H1 (cell line): Measurements from ENCODE around the gene CATSPERD. TPM values are rescaled to one million over a fixed set of nuclear protein-coding genes. Genes with fewer than 3 reads are reported as not detected.

Experiments used
- CTCF ChIA-PET: fragments of 300-600 bp; sonication (Branson Sonifier 250); formaldehyde crosslinking; loops from one replicate; lab custom pipeline; 2021; ENCODE audit not compliant: partially characterized antibody; lab: Charles Lee
- POLR2A ChIA-PET: fragments of 300-600 bp; sonication (Branson Sonifier 250); formaldehyde crosslinking; loops from one replicate; lab custom pipeline; 2021; ENCODE audit warnings: inconsistent platforms; ENCODE audit not compliant: partially characterized antibody; lab: Charles Lee
- DNase-seq, 2 experiments: peaks; one replicate each; pipeline versions ENCODE4 v3.0.0 to v3.0.0-alpha.2; 2010 to 2022; ENCODE audit warnings: low spot score in 2 of 2, low read depth in 1 of 2, mixed read lengths in 1 of 2
- FAIRE-seq: peaks from 2 replicates; lab custom pipeline; 2011; peaks lifted over from hg19 to GRCh38; lab: Jason Lieb, UNC
- H2AFZ ChIP-seq: 2 replicates; pipeline ENCODE4 v1.8.1; 2012; ENCODE audit warnings: low read length, inconsistent platforms
- H2AK5ac ChIP-seq: 2 replicates; pipeline ENCODE4 v1.6.1; 2013; ENCODE audit warnings: low read depth, low read length
- H2BK120ac ChIP-seq: replicated peaks from 2 replicates; pipeline ENCODE3; 2013; ENCODE audit warnings: low read depth, low read length, inconsistent platforms
- H2BK12ac ChIP-seq: 2 replicates; pipeline ENCODE4 v1.6.1; 2013; ENCODE audit warnings: low read depth, low read length
- H2BK15ac ChIP-seq: 2 replicates; pipeline ENCODE4 v1.6.1; 2013; ENCODE audit warnings: low read length
- H2BK20ac ChIP-seq: 2 replicates; pipeline ENCODE4 v1.6.1; 2013; ENCODE audit warnings: low read length
- H2BK5ac ChIP-seq: 2 replicates; pipeline ENCODE4 v1.6.1; 2013; ENCODE audit warnings: low read depth, low read length
- H3K14ac ChIP-seq: 2 replicates; pipeline ENCODE4 v1.6.1; 2013; ENCODE audit warnings: inconsistent platforms; ENCODE audit not compliant: insufficient read length
- H3K18ac ChIP-seq: 2 replicates; pipeline ENCODE4 v1.6.1; 2013; ENCODE audit warnings: low read length; ENCODE audit errors: extremely low read depth
- H3K23ac ChIP-seq: 2 replicates; pipeline ENCODE4 v1.6.1; 2013; ENCODE audit warnings: inconsistent platforms; ENCODE audit not compliant: insufficient read length
- H3K23me2 ChIP-seq: 2 replicates; pipeline ENCODE4 v1.6.1; 2013; ENCODE audit warnings: low read depth, low read length
- H3K27ac ChIP-seq: 2 replicates; pipeline ENCODE4 v1.6.1; 2011; ENCODE audit warnings: low read depth, low read length, inconsistent platforms
- H3K27me3 ChIP-seq, 4 experiments: replicated peaks in 1 of 4; 1 replicate in 1 of 4; 2 replicates in 3 of 4; pipeline versions ENCODE4 v1.6.1 to v1.8.1; 2011 to 2013; ENCODE audit warnings: low read length in 3 of 4, mild to moderate bottlenecking in 3 of 4, inconsistent platforms in 2 of 4, mixed read lengths in 2 of 4, moderate library complexity in 1 of 4; ENCODE audit not compliant: control insufficient read depth in 3 of 4, insufficient read depth in 3 of 4; ENCODE audit errors: extremely low read depth in 1 of 4
- H3K36me3 ChIP-seq, 4 experiments: 2 replicates each; pipeline versions ENCODE4 v1.6.1 to v1.8.1; 2011 to 2013; ENCODE audit warnings: mild to moderate bottlenecking in 4 of 4, low read length in 3 of 4, moderate library complexity in 2 of 4, control low read depth in 1 of 4, inconsistent platforms in 1 of 4; ENCODE audit not compliant: insufficient read depth in 4 of 4, control insufficient read depth in 2 of 4
- H3K4ac ChIP-seq: replicated peaks from 2 replicates; pipeline ENCODE3; 2013; ENCODE audit warnings: low read length, low read depth, mixed read lengths, inconsistent platforms; ENCODE audit not compliant: insufficient read length
- H3K4me1 ChIP-seq, 4 experiments: replicated peaks in 1 of 4; 1 replicate in 1 of 4; 2 replicates in 3 of 4; pipeline versions ENCODE4 v1.6.1 to v1.8.1; 2011 to 2013; ENCODE audit warnings: low read length in 3 of 4, inconsistent platforms in 2 of 4, mixed read lengths in 1 of 4; ENCODE audit not compliant: insufficient read depth in 4 of 4, control insufficient read depth in 3 of 4
- H3K4me2 ChIP-seq, 2 experiments: 2 replicates each; pipeline versions ENCODE4 v1.6.1 to v1.8.1; 2011 to 2013; ENCODE audit warnings: low read depth in 2 of 2, low read length in 2 of 2, control low read depth in 1 of 2, inconsistent platforms in 1 of 2, mild to moderate bottlenecking in 1 of 2; ENCODE audit not compliant: insufficient read depth in 1 of 2
- H3K4me3 ChIP-seq, 4 experiments: fragments of 200-600, 300-600 bp in 1 of 4; sonication (generic), shearing (Covaris generic), sonication (Bioruptor Twin) in 1 of 4; 2 replicates each; pipeline versions ENCODE4 v1.5.1 to v1.8.1; 2011 to 2016; ENCODE audit warnings: low read length in 4 of 4, low read depth in 3 of 4, control low read depth in 2 of 4, inconsistent platforms in 2 of 4, mild to moderate bottlenecking in 2 of 4, mixed read lengths in 1 of 4, moderate library complexity in 1 of 4; ENCODE audit not compliant: insufficient read depth in 2 of 4; ENCODE audit errors: extremely low read depth in 1 of 4
- H3K56ac ChIP-seq: replicated peaks from 2 replicates; pipeline ENCODE3; 2013; ENCODE audit warnings: low read depth, mild to moderate bottlenecking, mixed read lengths, low read length, inconsistent platforms; ENCODE audit not compliant: insufficient read length
- H3K79me1 ChIP-seq: 2 replicates; pipeline ENCODE4 v1.6.1; 2013; ENCODE audit warnings: low read depth, low read length, control low read depth
- H3K79me2 ChIP-seq, 2 experiments: 2 replicates each; pipeline versions ENCODE4 v1.6.1 to v1.8.1; 2012 to 2013; ENCODE audit warnings: low read length in 2 of 2, mild to moderate bottlenecking in 2 of 2, inconsistent platforms in 1 of 2; ENCODE audit not compliant: insufficient read depth in 2 of 2, control insufficient read depth in 1 of 2
- H3K9ac ChIP-seq, 4 experiments: replicated peaks in 1 of 4; 1 replicate in 1 of 4; 2 replicates in 3 of 4; pipeline versions ENCODE4 v1.6.1 to v1.8.1; 2011 to 2013; ENCODE audit warnings: low read depth in 3 of 4, low read length in 3 of 4, control low read depth in 2 of 4, mild to moderate bottlenecking in 2 of 4, moderate library complexity in 2 of 4, inconsistent platforms in 1 of 4; ENCODE audit errors: extremely low read depth in 1 of 4
- H3K9me3 ChIP-seq, 2 experiments: 2 replicates each; pipeline versions ENCODE4 v1.6.1 to v1.8.1; 2012 to 2013; ENCODE audit warnings: mild to moderate bottlenecking in 2 of 2, moderate library complexity in 2 of 2, control low read depth in 1 of 2, inconsistent platforms in 1 of 2, low read depth in 1 of 2, low read length in 1 of 2, mixed read lengths in 1 of 2; ENCODE audit not compliant: insufficient read depth in 2 of 2
- H4K20me1 ChIP-seq, 2 experiments: replicated peaks in 1 of 2; 2 replicates each; pipeline versions ENCODE3 to v1.8.1; 2011 to 2013; ENCODE audit warnings: inconsistent platforms in 2 of 2, low read length in 2 of 2, mild to moderate bottlenecking in 1 of 2; ENCODE audit not compliant: insufficient read depth in 2 of 2, control insufficient read depth in 1 of 2
- H4K5ac ChIP-seq: 2 replicates; pipeline ENCODE4 v1.6.1; 2013; ENCODE audit warnings: low read length, low read depth, mixed read lengths, inconsistent platforms; ENCODE audit not compliant: insufficient read length
- H4K8ac ChIP-seq: 2 replicates; pipeline ENCODE4 v1.8.0; 2013; ENCODE audit warnings: mild to moderate bottlenecking, moderate library complexity, low read length, inconsistent platforms; ENCODE audit not compliant: insufficient read depth; ENCODE audit errors: extremely low read depth
- H4K91ac ChIP-seq: replicated peaks from 2 replicates; pipeline ENCODE3; 2013; ENCODE audit warnings: low read length, mixed read lengths, inconsistent platforms; ENCODE audit not compliant: insufficient read length
- BCL11A ChIP-seq, 2 experiments: IDR thresholded peaks; one replicate each; pipeline ENCODE4 v1.6.1; 2011; ENCODE audit warnings: low read depth in 2 of 2, low read length in 2 of 2, mild to moderate bottlenecking in 2 of 2
- E2F6 ChIP-seq: IDR thresholded peaks from 2 replicates; pipeline ENCODE4 v1.6.1; 2012; ENCODE audit warnings: inconsistent platforms
- EGR1 ChIP-seq: IDR thresholded peaks from 2 replicates; pipeline ENCODE4 v1.6.1; 2011; ENCODE audit warnings: low read depth, low read length, borderline replicate concordance
- EZH2 ChIP-seq: fragments of 200-600 bp; sonication (generic); IDR thresholded peaks from 2 replicates; pipeline ENCODE4 v1.7.1; 2012; ENCODE audit warnings: low read depth, mild to moderate bottlenecking, moderate library complexity, low read length, inconsistent platforms; ENCODE audit not compliant: severe bottlenecking
- GTF2F1 ChIP-seq: IDR thresholded peaks from 2 replicates; pipeline ENCODE4 v1.6.1; 2012; ENCODE audit warnings: low read depth, low read length, improper control_type of control experiment, borderline replicate concordance
- HDAC6 ChIP-seq: IDR thresholded peaks from one replicate; pipeline ENCODE4 v1.7.1; 2012; ENCODE audit warnings: low read depth, mild to moderate bottlenecking, inconsistent platforms, low read length, moderate library complexity
- MAFK ChIP-seq: IDR thresholded peaks from 2 replicates; pipeline ENCODE4 v1.6.1; 2012; ENCODE audit warnings: low read depth, mild to moderate bottlenecking, improper control_type of control experiment, low read length
- RAD21 ChIP-seq, 2 experiments: IDR thresholded peaks in 1 of 2; conservative IDR thresholded peaks in 1 of 2; 2 replicates each; pipeline ENCODE4 v1.6.1; 2011; ENCODE audit warnings: low read depth in 2 of 2, low read length in 2 of 2, improper control_type of control experiment in 1 of 2, inconsistent platforms in 1 of 2, mild to moderate bottlenecking in 1 of 2, moderate library complexity in 1 of 2
- SIRT6 ChIP-seq: IDR thresholded peaks from one replicate; pipeline ENCODE4 v1.7.1; 2012; ENCODE audit warnings: low read length, inconsistent platforms
- SIX5 ChIP-seq: IDR thresholded peaks from 2 replicates; pipeline ENCODE4 v1.6.1; 2011; ENCODE audit warnings: mild to moderate bottlenecking, low read depth, low read length
- SUZ12 ChIP-seq: fragments of 200-600 bp; sonication (generic); IDR thresholded peaks from 2 replicates; pipeline ENCODE4 v1.6.1; 2012; ENCODE audit warnings: mild to moderate bottlenecking, inconsistent platforms, low read length, moderate library complexity, mixed read lengths
- YY1 ChIP-seq: IDR thresholded peaks from 2 replicates; pipeline ENCODE4 v1.6.1; 2011; ENCODE audit warnings: low read depth, mild to moderate bottlenecking, low read length
- WGBS, 2 experiments: shearing (Covaris generic) in 1 of 2; methylation state at CpG; one replicate each; pipeline versions ENCODE4 v1.1.6 to v1.1.7; 2013 to 2015; ENCODE audit warnings: low lambda C conversion rate in 2 of 2, mixed read lengths in 2 of 2, inconsistent platforms in 1 of 2, low coverage in 1 of 2, missing lambda C conversion rate in 1 of 2; ENCODE audit not compliant: insufficient replicate concordance in 2 of 2, insufficient coverage in 1 of 2, insufficient read length in 1 of 2; ENCODE audit errors: extremely low coverage in 1 of 2, missing lambda C conversion rate in 1 of 2; 5-methylcytosine and 5-hydroxymethylcytosine counted together
- polyA plus RNA-seq, 7 experiments: library from polyadenylated mRNA; depleted of rRNA in 3 of 7; stranded (reverse) in 5 of 7; unstranded in 2 of 7; fragments of >200 nt in 5 of 7; fragments of 200-250 nt in 2 of 7; gene quantifications; 1 replicate in 5 of 7; 2 replicates in 1 of 7; 4 replicates in 1 of 7; pipeline versions ENCODE4 v1.2.1 to v1.2.3, GENCODE V29; 2011 to 2013; ENCODE audit warnings: missing spikeins in 2 of 7, mixed read lengths in 2 of 7
- total RNA-seq: library from RNA; stranded (reverse); fragmentation: NEBNext Ultra II Directional; extraction: Animal tissue kit (Norgen Biotek cat#: 25700); gene quantifications from 2 replicates; pipeline ENCODE4 v1.2.1, GENCODE V29; 2021

CATSPERD gene
- total and polyA plus RNA-seq, 2 of the 8 experiments (the other 6 are each of a cell fraction or from before 2014, with no cell fraction given) = 0.12 TPM; not detected in 1

GRCh38 chr19:5786593-5787408 is 66.4 kb downstream of the CATSPERD start:
- Histone ChIP-seq H3K56ac (no peak overlapping the region), H4K5ac (no peak overlapping the region), H2AFZ (no peak overlapping the region), H3K36me3 (peaks cover 20 to 42% (median 34%) of the 10 kb centered on the region in 4 experiments), H3K4me3 (no peak overlapping the region), H3K9ac (no peak overlapping the region), H4K8ac (no peak overlapping the region), H2BK120ac (no peak overlapping the region), H3K23ac (no peak overlapping the region), H2BK5ac (no peak overlapping the region), H2AK5ac (no peak overlapping the region), H3K14ac (no peak overlapping the region), H2BK15ac (no peak overlapping the region), H3K27ac (no peak overlapping the region), H3K23me2 (peaks cover 3% of the 10 kb centered on the region; the same call in 1 of the 2 replicates), H3K27me3 (no peaks in the 10 kb centered on the region), H3K4me2 (no peak overlapping the region), H2BK12ac (no peak overlapping the region), H4K20me1 (peaks cover 0 to 10% of the 10 kb centered on the region in 2 experiments), H3K18ac (no peak overlapping the region), H3K4ac (no peak overlapping the region), H2BK20ac (no peak overlapping the region), H4K91ac (no peak overlapping the region), H3K9me3 (no peaks in the 10 kb centered on the region), H3K79me1 (peaks cover 5% of the 10 kb centered on the region; the same call in 1 of the 2 replicates), H3K79me2 (no peaks in the 10 kb centered on the region), H3K4me1 (no peaks in the 10 kb centered on the region; a peak in 1 of 7 replicates)
- WGBS, 2 experiments = 92% methylated on average over 36 of the region's 44 CpGs; no CpG with 5 or more reads in 1 of the 2 experiments
- CTCF ChIA-PET = interaction anchor here (2.7 kb wide), 1 partner anchor 13 kb away, joined by 9 read pairs; no protein-coding TSS in a partner anchor
- no peak for FAIRE-seq
- DNase-seq = no peak
- POLR2A ChIA-PET = no interaction called here
- TF ChIP-seq E2F6 (no peak), SIX5 (no peak), EGR1 (no peak), YY1 (no peak), EZH2 (no peak), BCL11A (IDR thresholded peaks at IDR 0.05; ENCODE audit: low read depth in 2 of 2, low read length in 2 of 2) (no peak), SIRT6 (no peak), RAD21 (IDR thresholded peaks at IDR 0.05 in 1 of 2, conservative IDR thresholded peaks at IDR 0.05 in 1 of 2; ENCODE audit: low read depth in 2 of 2, low read length in 2 of 2) (no peak), HDAC6 (no peak), SUZ12 (no peak), GTF2F1 (no peak), MAFK (no peak)
